NB4 (cell line): ENCODE measurements around the gene DRG1.

Source experiments
- DNase-seq: peaks from one replicate; pipeline ENCODE4 v3.0.0; 2010; ENCODE audit warnings: low read depth
- H3K4me3 ChIP-seq: one replicate; pipeline ENCODE4 v1.5.1; 2011; ENCODE audit warnings: mild to moderate bottlenecking, low read depth, low read length, moderate library complexity
- MYC ChIP-seq: IDR thresholded peaks from 2 replicates; pipeline ENCODE4 v1.6.1; 2011; ENCODE audit warnings: low read depth, low read length
- POLR2A ChIP-seq: IDR thresholded peaks from 2 replicates; pipeline ENCODE4 v1.6.1; 2011; ENCODE audit warnings: mild to moderate bottlenecking; ENCODE audit not compliant: insufficient read length; ENCODE audit errors: extremely low read depth
- TF ChIP-seq, protein P1 (sequence below): IDR thresholded peaks from one replicate; pipeline ENCODE4 v1.5.1; 2012; ENCODE audit warnings: low read depth, low read length
- TF ChIP-seq, protein P2 (sequence below): IDR thresholded peaks from 2 replicates; pipeline ENCODE4 v1.6.1; 2011; ENCODE audit warnings: low read depth, low read length

The DRG1 gene

DNA sequence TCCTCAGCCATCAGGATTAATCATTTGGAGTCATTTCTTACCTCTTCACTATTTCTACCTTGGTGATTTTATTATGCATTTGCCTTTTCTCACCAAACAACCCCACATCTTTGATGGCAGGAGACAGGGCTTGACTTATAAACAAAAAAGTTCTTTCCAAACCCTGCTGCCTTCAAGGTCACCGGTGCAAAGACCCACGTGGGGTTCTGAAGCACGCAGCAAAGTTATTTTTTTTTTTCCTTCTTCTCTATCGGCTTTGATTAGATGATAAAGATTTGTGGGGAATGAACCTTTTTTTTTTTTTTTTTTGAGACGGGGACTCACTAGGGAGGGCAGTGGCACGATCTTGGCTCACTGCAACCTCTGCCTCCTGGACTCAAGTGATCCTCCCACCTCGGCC lies 44.1 kb downstream of the DRG1 start:
- no peak overlapping the region for H3K4me3 ChIP-seq
- no peak for DNase-seq
- TF ChIP-seq, protein P1, sequence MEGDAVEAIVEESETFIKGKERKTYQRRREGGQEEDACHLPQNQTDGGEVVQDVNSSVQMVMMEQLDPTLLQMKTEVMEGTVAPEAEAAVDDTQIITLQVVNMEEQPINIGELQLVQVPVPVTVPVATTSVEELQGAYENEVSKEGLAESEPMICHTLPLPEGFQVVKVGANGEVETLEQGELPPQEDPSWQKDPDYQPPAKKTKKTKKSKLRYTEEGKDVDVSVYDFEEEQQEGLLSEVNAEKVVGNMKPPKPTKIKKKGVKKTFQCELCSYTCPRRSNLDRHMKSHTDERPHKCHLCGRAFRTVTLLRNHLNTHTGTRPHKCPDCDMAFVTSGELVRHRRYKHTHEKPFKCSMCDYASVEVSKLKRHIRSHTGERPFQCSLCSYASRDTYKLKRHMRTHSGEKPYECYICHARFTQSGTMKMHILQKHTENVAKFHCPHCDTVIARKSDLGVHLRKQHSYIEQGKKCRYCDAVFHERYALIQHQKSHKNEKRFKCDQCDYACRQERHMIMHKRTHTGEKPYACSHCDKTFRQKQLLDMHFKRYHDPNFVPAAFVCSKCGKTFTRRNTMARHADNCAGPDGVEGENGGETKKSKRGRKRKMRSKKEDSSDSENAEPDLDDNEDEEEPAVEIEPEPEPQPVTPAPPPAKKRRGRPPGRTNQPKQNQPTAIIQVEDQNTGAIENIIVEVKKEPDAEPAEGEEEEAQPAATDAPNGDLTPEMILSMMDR, result no peak
- TF ChIP-seq POLR2A (no peak), MYC (no peak)
- TF ChIP-seq, protein P2, sequence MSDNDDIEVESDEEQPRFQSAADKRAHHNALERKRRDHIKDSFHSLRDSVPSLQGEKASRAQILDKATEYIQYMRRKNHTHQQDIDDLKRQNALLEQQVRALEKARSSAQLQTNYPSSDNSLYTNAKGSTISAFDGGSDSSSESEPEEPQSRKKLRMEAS, result no peak

DNA sequence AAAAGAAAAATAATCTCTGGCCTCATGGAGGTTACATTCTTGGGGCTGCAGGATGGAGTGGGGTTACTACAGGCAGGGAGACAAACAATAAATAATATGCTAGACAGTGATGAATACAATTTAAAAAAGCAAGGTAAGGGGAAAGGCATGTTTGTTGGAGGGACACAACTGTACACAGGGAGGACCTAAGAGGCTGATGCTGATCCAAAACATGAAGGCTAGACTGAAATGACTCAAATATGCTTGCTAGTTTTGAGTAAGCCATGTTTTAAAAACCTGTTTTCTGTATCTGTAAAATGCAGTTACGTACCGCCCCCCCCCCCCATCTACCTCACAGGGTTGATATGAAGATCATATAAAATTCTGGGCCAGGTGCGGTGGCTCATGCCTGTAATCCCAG lies 46.2 kb downstream of the DRG1 start:
- TF ChIP-seq, protein P2, result no peak
- TF ChIP-seq POLR2A, result no peak
- TF ChIP-seq MYC, result no peak
- TF ChIP-seq, protein P1, result no peak
- H3K4me3 ChIP-seq, result no peak overlapping the region
- no peak for DNase-seq

DNA sequence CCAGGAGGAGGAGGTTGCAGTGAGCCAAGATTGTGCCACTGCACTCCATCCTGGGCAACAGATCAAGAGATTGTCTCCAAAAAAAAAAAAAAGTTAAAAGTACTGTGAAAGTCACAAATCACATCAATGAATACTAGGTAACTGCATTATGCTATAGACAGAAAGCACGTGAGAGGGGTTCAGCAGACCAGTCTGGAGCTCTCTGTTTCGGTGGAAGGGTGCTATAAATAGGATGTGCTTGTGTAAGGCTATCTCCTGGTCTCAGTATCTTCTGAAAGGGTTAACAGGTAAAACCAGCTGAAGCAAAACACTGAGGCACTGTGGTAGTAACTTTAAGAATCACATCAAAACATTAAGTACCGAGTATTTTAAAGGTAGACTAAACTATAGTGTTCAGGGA lies 46.8 kb downstream of the DRG1 start:
- TF ChIP-seq, protein P1, result no peak
- TF ChIP-seq, protein P2, result no peak
- TF ChIP-seq POLR2A, result no peak
- no peak for TF ChIP-seq MYC
- no peak overlapping the region for H3K4me3 ChIP-seq
- DNase-seq, result no peak

DNA sequence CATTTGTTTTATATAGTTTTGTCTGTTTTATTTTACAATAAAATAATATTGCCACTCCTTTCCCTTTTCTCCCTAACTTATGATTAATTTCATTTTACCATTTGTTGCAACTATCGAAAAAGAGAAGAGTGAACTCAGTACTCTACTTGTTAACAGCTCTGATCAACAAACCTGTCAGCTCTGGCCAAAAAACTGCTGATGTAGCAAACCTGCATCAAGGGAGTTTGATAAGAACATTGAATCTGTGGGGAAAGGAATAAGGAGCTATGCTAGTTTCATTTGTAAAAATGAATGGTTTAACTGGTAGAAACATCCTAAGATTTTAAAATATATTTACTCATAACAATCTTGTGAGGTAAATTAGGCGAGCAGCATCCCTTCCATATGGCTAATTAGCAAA lies 47.4 kb downstream of the DRG1 start:
- TF ChIP-seq, protein P1, result no peak
- TF ChIP-seq MYC, result no peak
- TF ChIP-seq, protein P2, result no peak
- no peak for DNase-seq
- no peak overlapping the region for H3K4me3 ChIP-seq

DNA sequence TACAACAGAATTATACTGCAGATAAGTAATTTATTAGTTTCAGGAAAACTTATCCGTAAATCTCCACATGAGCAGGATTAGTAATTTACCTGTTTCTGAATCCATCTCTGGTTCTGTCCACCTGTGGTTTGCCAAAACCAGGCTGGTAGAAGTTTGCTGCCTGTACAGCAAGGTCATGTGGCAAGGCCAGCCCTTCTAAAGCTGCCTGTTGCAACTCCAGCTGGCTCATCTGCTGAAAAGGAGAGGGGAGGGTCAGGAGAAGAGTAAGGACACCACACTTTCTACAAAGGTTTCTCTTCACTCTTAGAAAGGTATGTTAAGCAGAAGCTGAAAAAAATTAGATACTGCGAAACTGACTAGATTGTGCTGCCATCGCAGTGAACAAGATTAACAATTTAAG lies 47.9 kb downstream of the DRG1 start:
- DNase-seq, result no peak
- TF ChIP-seq, protein P1, result no peak
- TF ChIP-seq MYC, result no peak
- TF ChIP-seq, protein P2, result no peak
- TF ChIP-seq POLR2A, result no peak

DNA sequence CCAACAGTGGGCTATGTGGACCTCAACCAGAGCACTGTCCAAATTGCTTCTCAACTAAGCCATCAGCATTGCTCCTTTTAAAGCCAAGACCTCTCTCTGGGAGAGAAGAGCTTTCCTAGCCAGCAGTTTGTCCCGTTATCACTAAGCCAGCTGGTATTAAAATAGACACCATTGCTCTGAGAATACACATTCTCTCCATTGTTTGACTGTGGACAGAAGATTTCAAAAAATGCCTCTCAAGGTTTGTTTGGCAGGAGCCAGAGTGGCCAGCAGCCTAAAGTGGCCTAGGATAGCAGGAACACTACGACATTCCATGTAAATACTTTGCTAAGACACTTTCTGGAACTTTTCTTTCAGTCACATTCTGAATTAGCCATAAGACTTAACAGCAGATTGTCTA lies 49.0 kb downstream of the DRG1 start:
- H3K4me3 ChIP-seq, result no peak overlapping the region
- TF ChIP-seq POLR2A (no peak), MYC (no peak)
- TF ChIP-seq, protein P1, result no peak
- TF ChIP-seq, protein P2, result no peak
- no peak for DNase-seq

More for the DNA sequence above, 47.9 kb downstream of the DRG1 start:
- H3K4me3 ChIP-seq, result no peak overlapping the region
